Mesenchymal stem cell (in vitro differentiated cells and primary cell): ENCODE data around the gene PDE7B.

Experiments
- DNase-seq: peaks from one replicate; pipeline ENCODE4 v3.0.0-alpha.2; 2013
- H2AFZ ChIP-seq: one replicate; pipeline ENCODE4 v1.6.1; 2013; ENCODE audit warnings: low read depth, mild to moderate bottlenecking, control low read depth, inconsistent platforms, low read length, moderate library complexity
- H2AK5ac ChIP-seq: 2 replicates; pipeline ENCODE4 v1.6.1; 2013; ENCODE audit warnings: low read length, moderate library complexity, mild to moderate bottlenecking, inconsistent platforms; ENCODE audit not compliant: severe bottlenecking
- H2BK120ac ChIP-seq: one replicate; pipeline ENCODE4 v1.6.1; 2013; ENCODE audit warnings: low read depth, mild to moderate bottlenecking, inconsistent platforms, low read length, moderate library complexity
- H2BK12ac ChIP-seq, 2 experiments: one replicate each; pipeline ENCODE4 v1.6.1; 2013; ENCODE audit warnings: inconsistent platforms in 2 of 2, low read length in 2 of 2, mild to moderate bottlenecking in 2 of 2, moderate library complexity in 2 of 2, control low read depth in 1 of 2
- H2BK15ac ChIP-seq: one replicate; pipeline ENCODE4 v1.6.1; 2013; ENCODE audit warnings: mild to moderate bottlenecking, low read depth, inconsistent platforms; ENCODE audit not compliant: poor library complexity, severe bottlenecking
- H2BK5ac ChIP-seq: 2 replicates; pipeline ENCODE4 v1.6.1; 2013; ENCODE audit warnings: low read depth, mild to moderate bottlenecking, low read length, control low read depth, inconsistent platforms; ENCODE audit not compliant: poor library complexity, severe bottlenecking
- H3K14ac ChIP-seq, 2 experiments: one replicate each; pipeline ENCODE4 v1.6.1; 2013; ENCODE audit warnings: inconsistent platforms in 2 of 2, low read length in 2 of 2, control low read depth in 1 of 2, mild to moderate bottlenecking in 1 of 2, moderate library complexity in 1 of 2
- H3K18ac ChIP-seq, 2 experiments: one replicate each; pipeline ENCODE4 v1.6.1; 2013; ENCODE audit warnings: inconsistent platforms in 2 of 2, low read length in 2 of 2, control low read depth in 1 of 2, low read depth in 1 of 2, mild to moderate bottlenecking in 1 of 2
- H3K23ac ChIP-seq, 2 experiments: one replicate each; pipeline ENCODE4 v1.6.1; 2013; ENCODE audit warnings: inconsistent platforms in 2 of 2, low read length in 2 of 2, mild to moderate bottlenecking in 2 of 2, moderate library complexity in 2 of 2, control low read depth in 1 of 2
- H3K27ac ChIP-seq: 2 replicates; pipeline ENCODE4 v1.5.1; 2013; ENCODE audit warnings: mild to moderate bottlenecking, moderate library complexity, low read length, control low read depth, inconsistent platforms; ENCODE audit not compliant: poor library complexity, severe bottlenecking
- H3K27me3 ChIP-seq, 2 experiments: 2 replicates each; pipeline versions ENCODE4 v1.6.1 to v1.7.0; 2013; ENCODE audit warnings: low read length in 2 of 2, mild to moderate bottlenecking in 2 of 2, moderate library complexity in 2 of 2, control low read depth in 1 of 2, inconsistent platforms in 1 of 2; ENCODE audit not compliant: control insufficient read depth in 1 of 2, insufficient read depth in 1 of 2
- H3K36me3 ChIP-seq, 2 experiments: 2 replicates each; pipeline versions ENCODE4 v1.6.1 to v1.7.0; 2013; ENCODE audit warnings: low read length in 2 of 2, control low read depth in 1 of 2, inconsistent platforms in 1 of 2, low read depth in 1 of 2, mild to moderate bottlenecking in 1 of 2; ENCODE audit not compliant: insufficient read depth in 2 of 2, control insufficient read depth in 1 of 2
- H3K4ac ChIP-seq, 2 experiments: one replicate each; pipeline ENCODE4 v1.6.1; 2013; ENCODE audit warnings: inconsistent platforms in 2 of 2, low read length in 2 of 2, mild to moderate bottlenecking in 2 of 2, moderate library complexity in 2 of 2, control low read depth in 1 of 2, low read depth in 1 of 2
- H3K4me1 ChIP-seq: 2 replicates; pipeline ENCODE4 v1.6.1; 2013; ENCODE audit warnings: low read depth, low read length, control low read depth; ENCODE audit not compliant: control insufficient read depth, insufficient read depth
- H3K4me2 ChIP-seq: 2 replicates; pipeline ENCODE4 v1.6.1; 2013; ENCODE audit warnings: low read length, mild to moderate bottlenecking, inconsistent platforms; ENCODE audit not compliant: poor library complexity, severe bottlenecking
- H3K4me3 ChIP-seq, 2 experiments: 2 replicates each; pipeline versions ENCODE4 v1.5.1 to v1.7.0; 2013; ENCODE audit warnings: low read length in 2 of 2, mild to moderate bottlenecking in 2 of 2, control low read depth in 1 of 2, low read depth in 1 of 2; ENCODE audit not compliant: insufficient read depth in 1 of 2
- H3K79me1 ChIP-seq: replicated peaks from 2 replicates; pipeline ENCODE4 v1.6.1; 2013; ENCODE audit warnings: mild to moderate bottlenecking, control low read depth, low read length, inconsistent platforms; ENCODE audit not compliant: poor library complexity, severe bottlenecking
- H3K9ac ChIP-seq: 2 replicates; pipeline ENCODE4 v1.7.0; 2013; ENCODE audit warnings: mild to moderate bottlenecking, low read length, moderate library complexity
- H3K9me3 ChIP-seq: 2 replicates; pipeline ENCODE4 v1.7.0; 2013; ENCODE audit warnings: mild to moderate bottlenecking, low read length; ENCODE audit not compliant: control insufficient read depth
- H4K8ac ChIP-seq: one replicate; pipeline ENCODE4 v1.6.1; 2013; ENCODE audit warnings: inconsistent platforms, mild to moderate bottlenecking, low read length, moderate library complexity
- H4K91ac ChIP-seq: one replicate; pipeline ENCODE4 v1.6.1; 2013; ENCODE audit warnings: mild to moderate bottlenecking, low read length, inconsistent platforms
- WGBS: methylation state at CpG from one replicate; pipeline ENCODE4 v1.1.7; 2013; ENCODE audit warnings: mixed read lengths; 5-methylcytosine and 5-hydroxymethylcytosine counted together

The PDE7B gene

DNA sequence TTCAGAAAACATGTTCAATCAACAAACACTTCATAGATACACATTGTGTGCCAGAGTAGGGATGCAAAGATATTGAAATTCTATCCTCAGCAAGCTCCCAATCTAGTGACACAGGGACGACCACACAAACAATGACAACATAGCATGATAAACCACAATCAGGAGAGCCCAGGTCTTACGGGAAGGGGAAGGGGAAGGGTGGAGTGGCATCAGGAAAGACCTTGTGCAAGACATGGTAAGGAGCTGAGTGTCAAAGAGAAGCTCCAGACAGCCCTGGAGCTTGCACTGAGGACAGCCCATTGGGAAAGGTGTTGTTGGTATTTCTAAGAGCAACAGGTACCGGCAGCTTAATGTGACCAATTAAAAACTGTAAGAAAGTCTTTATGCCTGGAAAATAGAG is 103.6 kb downstream of the PDE7B start:
- no peak overlapping the region for H4K8ac ChIP-seq
- peak overlapping the region in 1 of 2 experiments; percentile 56 for H3K14ac ChIP-seq
- no peak overlapping the region for H3K4me2 ChIP-seq
- no peak overlapping the region for H2BK5ac ChIP-seq
- no peak for DNase-seq
- 73% methylated on average over 2 of the region's 3 CpGs for WGBS
- H3K9ac ChIP-seq = no peak overlapping the region
- H3K4me3 ChIP-seq = no peak overlapping the region
- no peak overlapping the region for H3K23ac ChIP-seq
- no peak overlapping the region for H2BK120ac ChIP-seq
- no peak overlapping the region for H3K18ac ChIP-seq
- no peak overlapping the region for H2BK12ac ChIP-seq
- H3K4me1 ChIP-seq = no peaks in the 10 kb centered on the region
- H3K27me3 ChIP-seq = no peaks in the 10 kb centered on the region
- no peak overlapping the region for H4K91ac ChIP-seq
- no peak overlapping the region for H3K27ac ChIP-seq
- no peaks in the 10 kb centered on the region for H3K9me3 ChIP-seq
- H3K36me3 ChIP-seq = no peaks in the 10 kb centered on the region
- no peak overlapping the region for H2AFZ ChIP-seq
- H3K79me1 ChIP-seq = no peaks in the 10 kb centered on the region
- H2AK5ac ChIP-seq = no peak overlapping the region
- H3K4ac ChIP-seq = no peak overlapping the region
- no peak overlapping the region for H2BK15ac ChIP-seq

GRCh38 chr6:135962731-135963130 is 111.2 kb downstream of the PDE7B start:
- Histone ChIP-seq H3K36me3 (no peaks in the 10 kb centered on the region), H2BK12ac (no peak overlapping the region), H3K9me3 (peaks cover 4% of the 10 kb centered on the region), H4K91ac (no peak overlapping the region), H3K4me2 (no peak overlapping the region), H3K23ac (no peak overlapping the region), H3K79me1 (no peaks in the 10 kb centered on the region), H2BK15ac (no peak overlapping the region), H3K14ac (no peak overlapping the region), H2BK120ac (no peak overlapping the region), H4K8ac (no peak overlapping the region), H3K9ac (no peak overlapping the region), H2AFZ (no peak overlapping the region), H2BK5ac (no peak overlapping the region), H3K4ac (no peak overlapping the region), H3K27me3 (no peaks in the 10 kb centered on the region), H3K4me1 (no peaks in the 10 kb centered on the region), H3K18ac (no peak overlapping the region), H2AK5ac (no peak overlapping the region), H3K27ac (no peak overlapping the region), H3K4me3 (no peak overlapping the region)
- DNase-seq = no peak
- 100% methylated on average over 2 of the region's 2 CpGs for WGBS

GRCh38 chr6:135970750-135971149 is 119.2 kb downstream of the PDE7B start:
- H4K8ac ChIP-seq = no peak overlapping the region
- no peak overlapping the region for H3K4me2 ChIP-seq
- WGBS = 96% methylated on average over 5 of the region's 7 CpGs
- no peaks in the 10 kb centered on the region for H3K79me1 ChIP-seq
- no peak overlapping the region for H2AK5ac ChIP-seq
- H3K4ac ChIP-seq = no peak overlapping the region
- no peak overlapping the region for H2BK15ac ChIP-seq
- H3K23ac ChIP-seq = no peak overlapping the region
- no peaks in the 10 kb centered on the region for H3K36me3 ChIP-seq
- H3K27me3 ChIP-seq = no peaks in the 10 kb centered on the region
- no peak overlapping the region for H2BK5ac ChIP-seq
- no peak overlapping the region for H2AFZ ChIP-seq
- H3K27ac ChIP-seq = no peak overlapping the region
- no peaks in the 10 kb centered on the region for H3K9me3 ChIP-seq
- no peak overlapping the region for H3K18ac ChIP-seq
- no peak overlapping the region for H2BK120ac ChIP-seq
- H3K14ac ChIP-seq = no peak overlapping the region
- H2BK12ac ChIP-seq = no peak overlapping the region
- DNase-seq = no peak
- no peak overlapping the region for H4K91ac ChIP-seq
- no peak overlapping the region for H3K4me3 ChIP-seq
- no peak overlapping the region for H3K9ac ChIP-seq
- H3K4me1 ChIP-seq = no peaks in the 10 kb centered on the region

GRCh38 chr6:135971351-135971750 is 119.8 kb downstream of the PDE7B start:
- H3K4ac ChIP-seq = no peak overlapping the region
- no peak overlapping the region for H3K4me3 ChIP-seq
- no peak overlapping the region for H2BK5ac ChIP-seq
- H4K91ac ChIP-seq = no peak overlapping the region
- no peak overlapping the region for H3K23ac ChIP-seq
- H3K36me3 ChIP-seq = no peaks in the 10 kb centered on the region
- peak overlapping the region in 1 of 2 experiments; percentile 11 for H3K18ac ChIP-seq
- H3K9ac ChIP-seq = no peak overlapping the region
- H2BK120ac ChIP-seq = no peak overlapping the region
- H3K9me3 ChIP-seq = no peaks in the 10 kb centered on the region
- H3K4me2 ChIP-seq = no peak overlapping the region
- no peak overlapping the region for H3K14ac ChIP-seq
- no peak for DNase-seq
- no peaks in the 10 kb centered on the region for H3K27me3 ChIP-seq
- no peak overlapping the region for H2AK5ac ChIP-seq
- H3K4me1 ChIP-seq = no peaks in the 10 kb centered on the region
- no peak overlapping the region for H3K27ac ChIP-seq
- H2BK15ac ChIP-seq = no peak overlapping the region
- no peak overlapping the region for H4K8ac ChIP-seq
- no peaks in the 10 kb centered on the region for H3K79me1 ChIP-seq
- 96% methylated on average over 3 of the region's 3 CpGs for WGBS
- H2BK12ac ChIP-seq = no peak overlapping the region
- no peak overlapping the region for H2AFZ ChIP-seq
